CD14-positive monocyte (primary cell): ENCODE data around the gene TENT5C. TPM values are rescaled to one million over a fixed set of nuclear protein-coding genes. Genes with fewer than 3 reads are reported as not detected.

ENCODE experiments used
- DNase-seq, 3 donors: peaks; one replicate each; pipeline ENCODE4 v3.0.0-alpha.2; 2011 to 2022
- H2AFZ ChIP-seq: 2 replicates; pipeline ENCODE4 v1.6.0; 2012; ENCODE audit warnings: mild to moderate bottlenecking, low read depth, low read length, inconsistent platforms; ENCODE audit not compliant: insufficient read depth, poor library complexity, severe bottlenecking
- H3K27ac ChIP-seq, 2 donors: 1 replicate in 1 of 2; 2 replicates in 1 of 2; pipeline ENCODE4 v1.5.1; 2012 to 2013; ENCODE audit warnings: low read length in 2 of 2, control low read depth in 1 of 2, inconsistent platforms in 1 of 2, low read depth in 1 of 2, mild to moderate bottlenecking in 1 of 2
- H3K27me3 ChIP-seq, 2 donors: one replicate each; pipeline versions ENCODE4 v1.6.0 to v1.6.1; 2011 to 2013; ENCODE audit warnings: low read length in 2 of 2; ENCODE audit not compliant: control insufficient read depth in 2 of 2, insufficient read depth in 2 of 2
- H3K36me3 ChIP-seq, 2 donors: replicated peaks in 1 of 2; 1 replicate in 1 of 2; 2 replicates in 1 of 2; pipeline versions ENCODE4 v1.5.1 to v1.6.1; 2012 to 2013; ENCODE audit warnings: low read length in 2 of 2, control low read depth in 1 of 2, inconsistent platforms in 1 of 2, mild to moderate bottlenecking in 1 of 2; ENCODE audit not compliant: insufficient read depth in 2 of 2, control insufficient read depth in 1 of 2
- H3K4me1 ChIP-seq, 2 donors: 1 replicate in 1 of 2; 2 replicates in 1 of 2; pipeline versions ENCODE4 v1.5.1 to v1.6.1; 2012 to 2013; ENCODE audit warnings: low read length in 2 of 2, control low read depth in 1 of 2, inconsistent platforms in 1 of 2, mild to moderate bottlenecking in 1 of 2, moderate library complexity in 1 of 2; ENCODE audit not compliant: insufficient read depth in 2 of 2, control insufficient read depth in 1 of 2
- H3K4me2 ChIP-seq: replicated peaks from 2 replicates; pipeline ENCODE3; 2012; ENCODE audit warnings: low read length, moderate library complexity, mild to moderate bottlenecking; ENCODE audit not compliant: poor library complexity, severe bottlenecking; ENCODE audit errors: extremely low read depth
- H3K4me3 ChIP-seq, 3 experiments: fragments of 200-600 bp in 1 of 3; sonication (generic) in 1 of 3; replicated peaks in 1 of 3; 1 replicate in 2 of 3; 2 replicates in 1 of 3; pipeline ENCODE4 v1.5.1; 2011 to 2013; ENCODE audit warnings: low read length in 3 of 3, mild to moderate bottlenecking in 3 of 3, control low read depth in 2 of 3, low read depth in 2 of 3, inconsistent platforms in 1 of 3, moderate library complexity in 1 of 3
- H3K79me2 ChIP-seq: 2 replicates; pipeline ENCODE4 v1.6.0; 2012; ENCODE audit warnings: mild to moderate bottlenecking, control low read depth, inconsistent platforms, low read length, moderate library complexity; ENCODE audit not compliant: insufficient read depth
- H3K9ac ChIP-seq: 2 replicates; pipeline ENCODE4 v1.6.0; 2017; ENCODE audit warnings: low read length, mild to moderate bottlenecking; ENCODE audit not compliant: insufficient read depth, poor library complexity, severe bottlenecking
- H3K9me3 ChIP-seq, 2 donors: replicated peaks in 1 of 2; 1 replicate in 1 of 2; 2 replicates in 1 of 2; pipeline versions ENCODE4 v1.5.1 to v1.6.1; 2012 to 2013; ENCODE audit warnings: low read length in 2 of 2, control low read depth in 1 of 2; ENCODE audit not compliant: control insufficient read depth in 1 of 2, insufficient read depth in 1 of 2
- H4K20me1 ChIP-seq: 2 replicates; pipeline ENCODE4 v1.6.0; 2012; ENCODE audit warnings: mild to moderate bottlenecking, low read length, control low read depth, moderate library complexity; ENCODE audit not compliant: insufficient read depth
- H3K27ac Mint-ChIP-seq, 7 donors: one replicate each; pipeline ENCODE4 v1.8.0; 2020; ENCODE audit warnings: mild to moderate bottlenecking in 7 of 7, mixed read lengths in 7 of 7, moderate library complexity in 6 of 7, inconsistent platforms in 2 of 7
- H3K27me3 Mint-ChIP-seq, 3 donors: one replicate each; pipeline ENCODE4 v1.8.0; 2021 to 2022; ENCODE audit warnings: low read depth in 3 of 3, mild to moderate bottlenecking in 3 of 3, mixed read lengths in 3 of 3, moderate library complexity in 3 of 3, inconsistent platforms in 1 of 3
- H3K36me3 Mint-ChIP-seq, 2 donors: one replicate each; pipeline ENCODE4 v1.8.0; 2020; ENCODE audit warnings: mixed read lengths in 2 of 2, inconsistent platforms in 1 of 2, mild to moderate bottlenecking in 1 of 2
- H3K4me1 Mint-ChIP-seq: one replicate; pipeline ENCODE4 v1.8.0; 2020; ENCODE audit warnings: mild to moderate bottlenecking, mixed read lengths
- H3K4me3 Mint-ChIP-seq, 2 donors: one replicate each; pipeline ENCODE4 v1.8.0; 2020; ENCODE audit warnings: mild to moderate bottlenecking in 2 of 2, mixed read lengths in 2 of 2, moderate library complexity in 1 of 2
- H3K9me3 Mint-ChIP-seq, 7 donors: one replicate each; pipeline ENCODE4 v1.8.0; 2020 to 2022; ENCODE audit warnings: mixed read lengths in 7 of 7, mild to moderate bottlenecking in 6 of 7, moderate library complexity in 6 of 7, inconsistent platforms in 2 of 7
- CTCF ChIP-seq: fragments of 200-600 bp; IDR thresholded peaks from one replicate; pipeline ENCODE4 v1.8.0; 2022; ENCODE audit warnings: antibody characterized with exemption, mild to moderate bottlenecking
- WGBS: methylation state at CpG from one replicate; pipeline ENCODE4 v1.1.5; 2013; ENCODE audit warnings: missing lambda C conversion rate; ENCODE audit not compliant: insufficient coverage; 5-methylcytosine and 5-hydroxymethylcytosine counted together
- intact Hi-C, 2 donors: fragments of 100-400 bp; cut with micrococcal nuclease; formaldehyde crosslinking; loops; one replicate each; pipeline versions ENCODE4 v1.15.0 to v1.15.1; 2023
- polyA plus RNA-seq, 3 donors: library from polyadenylated mRNA; depleted of rRNA in 1 of 3; unstranded in 2 of 3; stranded (reverse) in 1 of 3; fragments of 300-500 nt in 2 of 3; fragments of >200 nt in 1 of 3; fragmentation: Illumina TruSeq in 2 of 3; gene quantifications; 1 replicate in 2 of 3; 2 replicates in 1 of 3; pipeline ENCODE4 v1.2.3, GENCODE V29; 2012 to 2021

Gene TENT5C
- polyA plus RNA-seq, 3 donors: 0.17 to 0.69 (median 0.27) TPM

GRCh38 chr1:117656202-117656641 is 50.4 kb downstream of the TENT5C start:
- H3K27me3 Mint-ChIP-seq: peaks cover 4 to 13% (median 8%) of the 10 kb centered on the region in 3 donors

GRCh38 chr1:117657031-117657430 is 51.2 kb downstream of the TENT5C start:
- 76% methylated on average over 3 of the region's 3 CpGs for WGBS
- Histone ChIP-seq H2AFZ (no peak overlapping the region), H3K9ac (no peak overlapping the region), H3K79me2 (no peaks in the 10 kb centered on the region), H3K27ac (no peak overlapping the region), H3K36me3 (no peaks in the 10 kb centered on the region), H3K4me1 (no peaks in the 10 kb centered on the region), H3K4me3 (no peak overlapping the region), H3K27me3 (no peaks in the 10 kb centered on the region), H3K9me3 (no peaks in the 10 kb centered on the region), H3K4me2 (no peak overlapping the region), H4K20me1 (no peaks in the 10 kb centered on the region)
- DNase-seq: no peak
- Mint-ChIP-seq H3K4me3 (no peak overlapping the region), H3K9me3 (peaks cover 0 to 1% (median 0%) of the 10 kb centered on the region in 7 donors), H3K27me3 (peaks cover 4 to 13% (median 8%) of the 10 kb centered on the region in 3 donors), H3K4me1 (peaks cover 3% of the 10 kb centered on the region), H3K27ac (no peak overlapping the region), H3K36me3 (no peaks in the 10 kb centered on the region)
- no peak for TF ChIP-seq CTCF
- intact Hi-C loops: no loop called here

More at GRCh38 chr1:117656202-117656641, 50.4 kb downstream of the TENT5C start:
- no peaks in the 10 kb centered on the region for H3K36me3 Mint-ChIP-seq
- TF ChIP-seq CTCF: no peak
- peaks cover 0 to 1% (median 0%) of the 10 kb centered on the region in 7 donors for H3K9me3 Mint-ChIP-seq
- no peak overlapping the region for H3K4me3 ChIP-seq
- H2AFZ ChIP-seq: no peak overlapping the region
- H3K79me2 ChIP-seq: no peaks in the 10 kb centered on the region
- H3K9me3 ChIP-seq: no peaks in the 10 kb centered on the region
- intact Hi-C loops: no loop called here
- H3K4me1 ChIP-seq: no peaks in the 10 kb centered on the region
- H3K27me3 ChIP-seq: no peaks in the 10 kb centered on the region
- H3K27ac ChIP-seq: no peak overlapping the region
- no peak overlapping the region for H3K4me2 ChIP-seq
- peaks cover 3% of the 10 kb centered on the region for H3K4me1 Mint-ChIP-seq
- H3K27ac Mint-ChIP-seq: peak overlapping the region in 2 of 7 donors; percentile 20 to 36
- peak overlapping the region in 1 of 2 donors; percentile 16 for H3K4me3 Mint-ChIP-seq
- H3K9ac ChIP-seq: no peak overlapping the region
- no peaks in the 10 kb centered on the region for H4K20me1 ChIP-seq
- no peak for DNase-seq
- 84% methylated on average over 10 of the region's 10 CpGs for WGBS
- H3K36me3 ChIP-seq: no peaks in the 10 kb centered on the region
